Activated CD4-positive, CD25-positive, alpha-beta regulatory T cell treated with anti-CD3 and anti-CD28 coated beads, Interleukin-2, amount 50 U/mL, for 24 hours (primary cell): Measurements from ENCODE around the gene FAM120A.

Source experiments
- ATAC-seq, 2 donors: fragments of 150-1000 bp; cut with Tn5 transposase; one replicate each; pipeline ENCODE4 v1.10.0; 2021; ENCODE audit warnings: mild to moderate bottlenecking in 1 of 2, moderate library complexity in 1 of 2

The FAM120A gene

DNA sequence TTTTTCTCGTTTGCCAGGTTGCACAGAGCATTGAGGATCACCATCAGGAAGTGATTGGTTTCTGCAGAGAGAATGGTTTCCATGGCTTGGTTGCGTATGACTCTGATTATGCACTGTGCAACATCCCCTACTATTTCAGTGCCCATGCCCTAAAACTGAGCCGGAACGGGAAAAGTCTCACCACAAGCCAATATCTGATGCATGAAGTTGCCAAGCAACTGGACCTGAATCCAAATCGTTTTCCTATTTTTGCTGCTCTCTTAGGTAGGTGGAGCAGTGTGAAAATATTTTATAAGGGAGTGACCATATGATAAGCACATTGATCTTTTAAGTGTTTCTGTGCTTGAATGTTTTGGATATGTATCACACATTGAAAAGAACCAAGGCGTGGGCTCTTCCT, 19.6 kb downstream of the FAM120A start:
- ATAC-seq, result no peak

GRCh38 chr9:93473411-93473810, 21.9 kb downstream of the FAM120A start:
- no peak for ATAC-seq

DNA sequence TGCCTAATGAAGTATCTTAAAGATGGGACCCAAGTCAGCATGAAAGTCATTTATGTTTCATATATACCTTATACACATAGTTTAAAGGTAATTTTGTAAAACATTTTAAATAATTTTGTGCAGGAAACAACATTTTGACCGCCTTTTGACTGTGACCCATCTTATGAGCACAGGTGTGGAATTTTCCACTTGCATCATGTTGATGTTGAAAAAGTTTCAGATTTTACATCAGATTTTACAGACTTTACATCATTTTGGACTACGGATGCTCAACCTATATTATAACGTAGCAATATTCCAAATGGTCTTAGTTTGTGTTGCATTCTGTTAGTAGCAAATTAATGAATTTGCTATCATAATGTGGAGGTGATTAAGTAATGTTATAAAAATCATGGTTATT, 23.6 kb downstream of the FAM120A start:
- no peak for ATAC-seq

DNA sequence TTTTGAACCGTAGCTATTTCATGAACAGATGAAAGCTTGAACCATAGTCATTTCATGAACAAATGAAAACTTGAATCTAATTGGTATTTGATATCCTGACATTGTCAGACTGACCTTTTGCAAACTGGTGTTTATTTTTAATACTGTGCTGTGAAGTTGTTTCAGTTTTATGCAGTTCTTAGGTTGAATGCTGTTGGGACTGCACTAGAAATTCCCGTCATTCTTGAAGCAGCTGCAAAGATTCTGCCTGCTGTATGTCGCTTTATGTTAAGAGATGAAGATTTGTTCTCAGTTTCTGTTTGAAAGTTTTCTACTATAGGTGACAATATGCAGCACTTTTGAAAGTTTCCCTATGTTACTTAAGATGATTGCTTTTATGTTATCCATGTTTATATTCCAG, 24.4 kb downstream of the FAM120A start:
- ATAC-seq, result no peak

DNA sequence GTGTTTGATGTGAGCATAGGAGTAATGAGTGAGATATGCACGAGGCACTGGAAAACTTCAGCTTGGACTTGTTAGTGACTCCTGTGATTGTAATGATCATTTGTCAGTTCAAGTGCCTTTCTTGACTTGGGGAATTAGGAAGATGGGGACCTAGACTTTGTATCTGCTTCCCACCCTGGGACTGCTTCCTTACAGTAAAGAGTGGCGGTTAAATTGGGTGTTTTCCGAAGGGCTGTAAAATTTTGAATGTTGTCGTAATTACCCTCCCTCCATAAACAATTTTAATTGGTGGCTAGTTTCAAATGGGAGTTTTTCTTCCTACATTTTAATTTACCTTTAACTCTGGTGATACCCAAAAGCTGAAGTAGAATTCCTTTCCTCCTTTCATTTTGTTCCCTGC, 25.4 kb downstream of the FAM120A start:
- ATAC-seq, result no peak

DNA sequence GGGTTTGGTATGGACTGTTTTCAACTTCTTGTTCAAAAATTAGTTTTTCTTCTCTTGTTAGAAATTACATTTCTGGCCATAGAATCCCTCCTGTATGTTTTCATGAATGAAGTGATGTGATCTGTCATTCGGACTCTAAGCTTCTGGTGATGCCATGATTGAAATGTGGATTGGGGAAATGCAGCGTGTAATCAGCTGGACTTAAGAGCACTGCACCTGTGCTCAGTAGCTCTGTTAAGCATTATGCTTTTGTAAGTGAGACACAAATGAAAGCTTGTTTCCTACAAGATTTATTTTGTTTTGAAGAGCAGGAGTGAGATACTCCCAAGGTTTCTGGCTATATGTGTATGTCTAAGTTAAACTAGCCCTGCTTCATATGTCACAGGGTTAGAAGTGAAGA, 25.9 kb downstream of the FAM120A start:
- no peak for ATAC-seq

- no peak for ATAC-seq
Measured at GRCh38 chr9:93479726-93480125, 28.2 kb downstream of the FAM120A start.

DNA sequence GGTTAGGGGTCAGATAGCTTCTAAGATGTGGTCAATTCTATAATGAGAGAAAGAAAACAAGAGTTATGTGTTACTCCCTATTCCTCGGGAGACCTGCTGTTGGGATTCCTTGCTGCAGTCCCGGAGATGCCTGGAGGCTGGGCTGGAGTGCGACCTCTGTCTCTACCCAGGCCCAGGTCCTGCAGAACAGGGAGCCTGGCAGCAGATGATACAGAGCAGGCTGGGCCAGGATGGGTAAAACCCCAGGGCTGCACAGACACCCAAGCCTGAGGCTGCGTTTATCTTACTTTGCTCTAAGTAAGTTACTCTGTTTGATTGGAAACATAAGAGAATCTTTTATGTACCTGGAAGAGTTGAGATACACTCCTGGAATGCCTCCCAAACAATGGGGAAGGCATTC, 28.8 kb downstream of the FAM120A start:
- no peak for ATAC-seq

DNA sequence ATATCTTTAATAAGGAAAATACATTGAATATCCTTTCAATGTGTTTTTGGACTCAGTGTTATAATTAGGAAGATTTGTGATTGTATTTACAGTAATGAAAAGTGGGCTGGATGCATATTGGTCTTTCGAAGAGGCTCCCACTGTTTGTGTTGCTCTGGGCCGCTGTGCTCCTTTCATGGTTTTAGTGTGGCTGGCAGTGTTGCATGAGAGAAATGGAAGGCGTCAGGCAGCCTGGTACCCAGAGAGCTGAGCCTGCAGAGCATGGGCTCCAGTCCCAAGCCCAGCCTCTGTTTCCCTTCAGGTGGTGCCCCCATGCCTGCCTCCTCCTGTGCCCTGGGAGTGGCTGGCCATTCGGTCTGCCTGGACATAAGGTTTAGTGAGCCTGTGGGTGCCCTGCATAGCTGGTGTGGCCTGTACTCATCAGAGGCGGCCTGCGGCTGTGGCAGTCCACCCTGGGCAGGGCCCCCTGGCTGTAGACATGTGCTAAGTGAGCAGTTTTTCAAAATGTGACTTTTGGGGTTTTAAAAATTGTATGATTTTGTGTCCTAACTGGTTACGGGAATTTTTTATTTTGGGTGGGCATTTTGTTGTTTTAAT, 29.3 kb downstream of the FAM120A start:
- no peak for ATAC-seq

GRCh38 chr9:93483497-93483896, 32.0 kb downstream of the FAM120A start:
- no peak for ATAC-seq

DNA sequence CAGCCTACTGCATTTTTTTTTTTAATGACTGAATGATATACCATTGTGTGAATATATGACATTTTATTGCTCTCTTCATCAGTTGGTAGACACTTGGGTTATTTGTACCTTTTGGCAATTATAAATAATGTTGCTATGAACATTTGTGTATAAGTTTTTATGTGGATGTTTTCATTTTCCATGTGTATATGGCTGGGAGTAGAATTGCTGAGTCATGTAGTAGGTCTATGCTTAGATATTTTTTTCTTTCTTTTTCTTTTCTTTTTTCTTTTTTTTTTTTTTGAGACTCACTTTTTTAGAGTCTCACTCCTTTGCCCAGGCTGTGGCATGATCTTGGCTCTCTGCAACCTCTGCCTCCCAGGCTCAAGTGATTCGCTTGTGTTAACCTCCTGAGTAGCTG, 34.8 kb downstream of the FAM120A start:
- ATAC-seq, result no peak

- ATAC-seq, result no peak
Measured at GRCh38 chr9:93488244-93488643, 36.8 kb downstream of the FAM120A start.

DNA sequence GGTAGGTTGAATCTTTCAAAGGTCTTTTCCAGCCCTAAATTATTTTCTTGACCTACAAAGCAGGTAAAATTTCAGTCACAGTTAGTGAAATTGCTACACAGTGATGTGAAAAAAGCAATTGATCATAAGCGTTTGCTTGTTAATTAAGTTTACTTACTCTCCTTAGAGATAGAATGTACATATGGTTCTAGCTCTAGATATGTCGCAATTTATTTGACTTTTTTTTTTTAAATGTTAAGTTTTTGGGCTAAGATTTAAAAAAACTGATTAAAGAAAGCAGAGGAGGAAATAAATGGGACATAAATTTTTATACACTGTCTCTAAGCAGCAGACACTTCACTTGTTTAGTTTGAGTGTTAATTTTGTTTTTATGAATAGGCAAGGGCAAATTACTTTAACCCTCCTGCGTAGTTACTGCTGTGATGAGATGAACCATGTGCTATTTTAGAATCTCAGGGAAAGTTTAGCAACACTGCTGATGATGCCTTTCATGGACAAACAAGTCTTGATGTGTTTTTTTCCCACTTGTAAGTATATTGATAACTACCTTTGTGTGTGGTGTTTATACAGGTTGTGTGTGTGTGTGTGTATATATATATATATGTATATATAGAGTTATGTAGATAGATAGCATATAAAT, 40.2 kb downstream of the FAM120A start:
- ATAC-seq, result no peak

- no peak for ATAC-seq
Measured at GRCh38 chr9:93492327-93492726, 40.8 kb downstream of the FAM120A start.

- no peak for ATAC-seq
Measured at GRCh38 chr9:93493949-93494348, 42.5 kb downstream of the FAM120A start.

GRCh38 chr9:93496285-93496684, 44.8 kb downstream of the FAM120A start:
- ATAC-seq, result no peak

GRCh38 chr9:93500571-93501298, 49.2 kb downstream of the FAM120A start:
- no peak for ATAC-seq

DNA sequence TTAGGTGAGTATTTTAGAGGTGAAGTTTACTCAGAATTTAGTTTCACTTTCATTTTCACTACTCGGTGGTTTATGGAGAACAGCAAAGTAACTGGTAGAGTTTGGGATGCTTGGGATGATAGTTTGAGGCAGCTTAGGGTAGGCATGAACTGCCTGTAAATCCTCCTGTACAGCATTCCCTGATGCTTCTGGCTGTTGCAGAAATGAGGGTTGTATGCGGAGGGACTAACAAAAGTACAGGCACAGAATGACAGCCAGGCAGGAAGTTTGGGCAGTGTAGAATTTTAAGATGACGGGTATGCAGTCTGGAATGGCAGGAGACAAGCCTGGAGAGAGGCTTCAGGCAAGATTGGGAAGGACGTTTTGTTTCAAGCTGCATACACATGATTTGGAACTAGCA, 49.9 kb downstream of the FAM120A start:
- no peak for ATAC-seq

- no peak for ATAC-seq
Measured at GRCh38 chr9:93503381-93503780, 51.9 kb downstream of the FAM120A start.

DNA sequence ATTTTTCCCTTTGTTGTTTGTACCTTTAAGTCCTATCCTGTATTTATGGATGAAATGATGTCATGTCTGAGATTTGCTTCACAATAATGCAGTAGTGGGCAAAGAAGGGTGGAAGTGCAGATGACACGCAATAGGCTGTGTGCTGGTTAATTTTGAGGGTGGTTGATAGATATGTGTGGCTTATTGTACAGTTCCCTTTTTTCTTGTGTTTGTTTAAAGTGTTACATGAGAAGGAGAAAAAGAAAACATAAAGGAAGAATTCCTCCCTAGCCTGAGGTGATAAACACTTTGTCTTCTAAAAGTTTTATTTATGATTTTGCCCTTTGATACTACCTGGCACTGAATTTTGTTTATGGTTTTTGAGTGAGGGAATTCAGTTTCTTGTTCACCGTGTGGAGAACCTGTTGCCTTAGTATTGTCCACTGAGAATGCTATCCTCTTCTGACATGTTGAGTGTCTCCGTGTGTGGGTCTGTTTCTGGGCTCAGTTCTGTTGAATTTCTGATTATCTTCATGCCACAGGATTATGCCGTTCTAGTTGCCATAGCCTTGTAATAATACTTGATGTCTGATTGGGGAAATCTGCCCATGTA, 54.2 kb downstream of the FAM120A start:
- ATAC-seq, result no peak

- ATAC-seq, result peak; percentile 12 to 51
Measured at GRCh38 chr9:93507768-93508167, 56.3 kb downstream of the FAM120A start.

GRCh38 chr9:93508207-93508606, 56.7 kb downstream of the FAM120A start:
- ATAC-seq, result peak in 1 of 2 donors; percentile 27

DNA sequence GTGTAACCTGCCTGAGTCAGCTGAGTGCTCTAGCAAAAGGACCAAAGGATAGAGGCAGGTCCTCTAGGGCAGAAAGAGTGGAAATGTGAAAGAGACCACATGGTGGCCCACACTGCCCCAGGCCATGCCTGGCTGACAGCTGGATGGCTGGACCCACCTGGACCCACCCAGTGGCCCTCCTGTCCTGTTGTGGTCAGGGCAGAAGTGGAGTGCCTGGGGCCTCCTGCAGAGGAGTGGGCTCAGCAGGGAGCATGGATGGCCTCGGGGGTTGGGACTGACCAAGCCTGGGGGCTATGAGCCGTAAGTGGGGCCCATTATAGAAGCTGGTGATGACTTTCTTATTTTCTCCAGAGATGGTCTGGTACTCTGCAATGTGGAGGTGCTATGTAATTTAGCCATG, 57.6 kb downstream of the FAM120A start:
- no peak for ATAC-seq

- ATAC-seq, result no peak
Measured at GRCh38 chr9:93510041-93510440, 58.6 kb downstream of the FAM120A start.
